SK-N-SH treated with all-trans-retinoic acid at 6 μM for 48 hours (cell line): ENCODE measurements around the gene SEH1L.

ENCODE experiments used
- ATAC-seq: fragments of 200-7000 bp; cut with Tn5 transposase; 3 replicates; pipeline ENCODE4 v1.9.1; 2020; ENCODE audit warnings: mild to moderate bottlenecking, moderate library complexity
- ARNTL ChIP-seq: fragments of 450-650 bp; formaldehyde crosslinking; IDR thresholded peaks from 2 replicates; pipeline ENCODE4 v1.5.0; 2020; ENCODE audit warnings: low read depth, mild to moderate bottlenecking, moderate library complexity, borderline replicate concordance
- BACH2 ChIP-seq: fragments of 250-450 bp; sonication (Bioruptor Pico); IDR thresholded peaks from 2 replicates; pipeline ENCODE4 v1.9.0; 2021; ENCODE audit warnings: mild to moderate bottlenecking, borderline replicate concordance
- CREB5 ChIP-seq: fragments of 250-450 bp; sonication (Bioruptor Pico); IDR thresholded peaks from 2 replicates; pipeline ENCODE4 v1.5.1; 2020; ENCODE audit warnings: low read depth, mild to moderate bottlenecking, moderate library complexity
- CSDC2 ChIP-seq: fragments of 250-450 bp; sonication (Bioruptor Pico); IDR thresholded peaks from 2 replicates; pipeline ENCODE4 v1.5.0; 2020; ENCODE audit warnings: mild to moderate bottlenecking, moderate library complexity
- ESRRG ChIP-seq: fragments of 250-450 bp; sonication (Bioruptor Pico); IDR thresholded peaks from 2 replicates; pipeline ENCODE4 v1.6.1; 2021; ENCODE audit warnings: mild to moderate bottlenecking
- GLIS3 ChIP-seq: fragments of 250-450 bp; sonication (Bioruptor Pico); IDR thresholded peaks from 2 replicates; pipeline ENCODE4 v1.5.0; 2020; ENCODE audit warnings: mild to moderate bottlenecking, moderate library complexity
- ISL1 ChIP-seq: fragments of 250-450 bp; sonication (Bioruptor Pico); IDR thresholded peaks from 2 replicates; pipeline ENCODE4 v2.1.2; 2022; ENCODE audit warnings: mild to moderate bottlenecking, moderate library complexity
- PATZ1 ChIP-seq: fragments of 250-450 bp; sonication (Bioruptor Pico); IDR thresholded peaks from 2 replicates; pipeline ENCODE4 v1.8.0; 2020; ENCODE audit warnings: mild to moderate bottlenecking, moderate library complexity, borderline replicate concordance
- POU6F1 ChIP-seq: fragments of 250-450 bp; sonication (Bioruptor Pico); IDR thresholded peaks from 2 replicates; pipeline ENCODE4 v1.8.0; 2021; ENCODE audit warnings: low read depth, mild to moderate bottlenecking, moderate library complexity, borderline replicate concordance
- PPARA ChIP-seq: fragments of 250-450 bp; sonication (Bioruptor Pico); IDR thresholded peaks from 2 replicates; pipeline ENCODE4 v1.5.0; 2020; ENCODE audit warnings: mild to moderate bottlenecking, borderline replicate concordance
- RARB ChIP-seq: fragments of 250-450 bp; sonication (Bioruptor Pico); IDR thresholded peaks from 2 replicates; pipeline ENCODE4 v1.8.0; 2021; ENCODE audit warnings: mild to moderate bottlenecking, moderate library complexity
- SNAI2 ChIP-seq: fragments of 250-450 bp; sonication (Bioruptor Pico); IDR thresholded peaks from 2 replicates; pipeline ENCODE4 v1.5.0; 2020; ENCODE audit warnings: mild to moderate bottlenecking, moderate library complexity
- TCF4 ChIP-seq: fragments of 250-450 bp; sonication (Bioruptor Pico); IDR thresholded peaks from 2 replicates; pipeline ENCODE4 v1.8.0; 2021; ENCODE audit warnings: mild to moderate bottlenecking, moderate library complexity, borderline replicate concordance
- TOX ChIP-seq: fragments of 250-450 bp; sonication (Bioruptor Pico); IDR thresholded peaks from 2 replicates; pipeline ENCODE4 v1.8.0; 2021; ENCODE audit warnings: mild to moderate bottlenecking, moderate library complexity, borderline replicate concordance
- TSHZ2 ChIP-seq: fragments of 250-450 bp; sonication (Bioruptor Pico); IDR thresholded peaks from 2 replicates; pipeline ENCODE4 v1.5.0; 2020; ENCODE audit warnings: mild to moderate bottlenecking, moderate library complexity
- ZC3H10 ChIP-seq: fragments of 250-450 bp; sonication (Bioruptor Pico); IDR thresholded peaks from 2 replicates; pipeline ENCODE4 v1.5.1; 2021; ENCODE audit warnings: mild to moderate bottlenecking, moderate library complexity
- ZFP3 ChIP-seq: fragments of 250-450 bp; sonication (Bioruptor Pico); IDR thresholded peaks from 2 replicates; pipeline ENCODE4 v1.5.0; 2020; ENCODE audit warnings: mild to moderate bottlenecking, moderate library complexity
- ZFP30 ChIP-seq: fragments of 450-650 bp; formaldehyde crosslinking; IDR thresholded peaks from 2 replicates; pipeline ENCODE4 v1.5.0; 2022; ENCODE audit warnings: mild to moderate bottlenecking, moderate library complexity
- ZNF565 ChIP-seq: fragments of 450-650 bp; formaldehyde crosslinking; conservative IDR thresholded peaks from 2 replicates; pipeline ENCODE4 v1.5.0; 2020; ENCODE audit warnings: low read depth, mild to moderate bottlenecking, moderate library complexity
- ZNF8 ChIP-seq: fragments of 450-650 bp; formaldehyde crosslinking; IDR thresholded peaks from 2 replicates; pipeline ENCODE4 v1.5.0; 2020; ENCODE audit warnings: mild to moderate bottlenecking, moderate library complexity

SEH1L gene

GRCh38 chr18:13014818-13015217, 67.0 kb downstream of the SEH1L start (continued):
- no peak for TF ChIP-seq CREB5 (CRISPR knock-in tag)
- TF ChIP-seq, all 23 proteins: peak for 0

- no peak for ATAC-seq
- TF ChIP-seq CREB5 (CRISPR knock-in tag), result no peak
- no peak for TF ChIP-seq ARNTL (CRISPR knock-in tag)
- no peak for TF ChIP-seq TCF4
- no peak for TF ChIP-seq ZNF8 (CRISPR knock-in tag)
- TF ChIP-seq ZC3H10 (CRISPR knock-in tag), result no peak
- TF ChIP-seq GLIS3 (CRISPR knock-in tag), result no peak
- TF ChIP-seq PATZ1 (CRISPR knock-in tag), result no peak
- no peak for TF ChIP-seq TOX (CRISPR knock-in tag)
- no peak for TF ChIP-seq ISL1 (CRISPR knock-in tag)
- TF ChIP-seq POU6F1 (CRISPR knock-in tag), result no peak
- TF ChIP-seq SNAI2 (CRISPR knock-in tag), result no peak
Observed at GRCh38 chr18:13017247-13017875, 69.5 kb downstream of the SEH1L start.

GRCh38 chr18:13018374-13018773, 70.6 kb downstream of the SEH1L start:
- ATAC-seq, result no peak
- TF ChIP-seq RARB (no peak), BACH2 (CRISPR knock-in tag) (no peak), SNAI2 (CRISPR knock-in tag) (no peak), ZFP3 (CRISPR knock-in tag) (no peak), ZFP30 (CRISPR knock-in tag) (no peak), ISL1 (CRISPR knock-in tag) (no peak), TOX (CRISPR knock-in tag) (no peak), ZNF8 (CRISPR knock-in tag) (no peak), ZC3H10 (CRISPR knock-in tag) (no peak), ZNF565 (CRISPR knock-in tag) (no peak)

- no peak for ATAC-seq
- TF ChIP-seq CSDC2 (CRISPR knock-in tag) (no peak), TCF4 (no peak), GLIS3 (CRISPR knock-in tag) (no peak), CREB5 (CRISPR knock-in tag) (no peak), ZNF8 (CRISPR knock-in tag) (no peak), POU6F1 (CRISPR knock-in tag) (no peak), ZC3H10 (CRISPR knock-in tag) (no peak), TSHZ2 (no peak), ZFP3 (CRISPR knock-in tag) (no peak), TOX (CRISPR knock-in tag) (no peak), PATZ1 (CRISPR knock-in tag) (no peak), SNAI2 (CRISPR knock-in tag) (no peak), ISL1 (CRISPR knock-in tag) (no peak), PPARA (CRISPR knock-in tag) (no peak), ESRRG (CRISPR knock-in tag) (no peak)
Observed at GRCh38 chr18:13019301-13019700, 71.5 kb downstream of the SEH1L start.
